Heart right ventricle (tissue), 16 donors: Measurements from ENCODE around the gene THEM5. TPM values are rescaled to one million over a fixed set of nuclear protein-coding genes. Genes with fewer than 3 reads are reported as not detected.

Experiments used
- ATAC-seq, 8 donors: fragments of 200-7000 bp; cut with Tn5 transposase; one replicate each; pipeline ENCODE4 v1.9.1; 2020; ENCODE audit warnings: mild to moderate bottlenecking in 8 of 8, moderate library complexity in 8 of 8, moderate number of reproducible peaks in 1 of 8
- DNase-seq, 2 donors: peaks; one replicate each; pipeline ENCODE4 v3.0.0-alpha.2; 2020
- H3K27ac ChIP-seq, 10 donors: fragments of 200-600 bp; sonication (generic) in 2 of 10; one replicate each; pipeline versions ENCODE4 v1.5.0 to v1.8.0; 2020 to 2022; ENCODE audit warnings: mild to moderate bottlenecking in 3 of 10
- H3K27me3 ChIP-seq, 7 donors: fragments of 200-600 bp; one replicate each; pipeline ENCODE4 v1.8.0; 2021 to 2022; ENCODE audit warnings: mild to moderate bottlenecking in 2 of 7
- H3K36me3 ChIP-seq, 9 donors: fragments of 200-600 bp; sonication (generic) in 1 of 9; one replicate each; pipeline versions ENCODE4 v1.5.0 to v1.8.0; 2020 to 2022; ENCODE audit warnings: mild to moderate bottlenecking in 2 of 9
- H3K4me1 ChIP-seq, 9 donors: fragments of 200-600 bp; sonication (generic) in 1 of 9; one replicate each; pipeline versions ENCODE4 v1.5.0 to v1.8.0; 2020 to 2022; ENCODE audit warnings: mild to moderate bottlenecking in 4 of 9
- H3K4me3 ChIP-seq, 10 donors: fragments of 200-600 bp; sonication (generic) in 2 of 10; one replicate each; pipeline versions ENCODE4 v1.5.0 to v1.8.0; 2020 to 2022; ENCODE audit warnings: mild to moderate bottlenecking in 7 of 10, moderate library complexity in 2 of 10
- H3K9me3 ChIP-seq, 11 donors: fragments of 200-600 bp in 10 of 11; sonication (generic) in 2 of 11; one replicate each; pipeline versions ENCODE4 v1.5.0 to v1.8.0; 2013 to 2022; ENCODE audit warnings: mild to moderate bottlenecking in 2 of 11, control low read depth in 1 of 11, moderate library complexity in 1 of 11
- WGBS, 2 donors: extraction: QIAGEN DNeasy Blood & Tissue Kit; methylation state at CpG; one replicate each; pipeline ENCODE4 v1.1.7; 2013; ENCODE audit warnings: inconsistent platforms in 1 of 2; 5-methylcytosine and 5-hydroxymethylcytosine counted together
- intact Hi-C, 10 donors: fragments of 100-400 bp; cut with DNase I; formaldehyde crosslinking; loops; one replicate each; pipeline versions ENCODE4 v1.11.1 to v1.14.2; 2022
- polyA plus RNA-seq, 2 donors: library from polyadenylated mRNA; stranded (reverse); fragments of 200-250 nt; gene quantifications; one replicate each; pipeline ENCODE4 v1.2.3, GENCODE V29; 2013
- total RNA-seq, 10 donors: library from RNA; stranded (reverse); fragmentation: NEBNext Ultra II Directional in 3 of 10; extraction: Animal tissue kit (Norgen Biotek cat#: 25700) in 3 of 10; gene quantifications; one replicate each; pipeline versions ENCODE4 v1.2.1 to v1.2.4, GENCODE V29; 2021 to 2023
- TF ChIP-seq, protein P1 (sequence below), 9 donors: fragments of 200-600 bp; sonication (generic) in 2 of 9; IDR thresholded peaks; one replicate each; pipeline versions ENCODE4 v1.5.0 to v1.8.0; 2021 to 2022; ENCODE audit warnings: antibody characterized with exemption in 9 of 9, mild to moderate bottlenecking in 5 of 9, moderate library complexity in 1 of 9
- donor health status: Arrhythmogenic right ventricular cardiomyopathy.
- donor health status: ischemic (EF 13 %, LVEDD 7.1; RV severe dilation, severe dysfunction).
- donor health status: healthy with polysubstance abuse.
- donor health status: DM: no; HTN: yes; CAD: no.
- donor health status: DM: no; HTN: no; CAD: no.
- donor health status: ischemic (EF 25% LVEDD 6.9; RV normal size, moderate dysfunction).
- donor health status: ischemic (EF 25% LVEDD 5.7; RV mildly dilated, moderate dysfunction).
- donor health status: healthy.
- donor health status: DM: yes; HTN: yes; CAD: no.
- donor health status: Ischemic cardiomyopathy.
- donor health status: ischemic (EF 35%, LVEDD 5.7; RV mildly dilated, moderate dysfunction).
- donor health status: nonischemic (EF 11% LVEDD 7.7; RV severe dilation, severe dysfunction).
- donor health status: DM: yes; HTN: yes; CAD: no.
- donor health status: PGD.
- donor health status: ischemic (EF 29% LVEDD 5.4; RV normal size, mild dysfunction).
- donor health status: nonischemic (EF 23%, LVEDD 6.1; RV moderate dilation, normal function).

Gene THEM5
- total and polyA plus RNA-seq, 12 donors = 0.25 TPM; not detected in 11

DNA sequence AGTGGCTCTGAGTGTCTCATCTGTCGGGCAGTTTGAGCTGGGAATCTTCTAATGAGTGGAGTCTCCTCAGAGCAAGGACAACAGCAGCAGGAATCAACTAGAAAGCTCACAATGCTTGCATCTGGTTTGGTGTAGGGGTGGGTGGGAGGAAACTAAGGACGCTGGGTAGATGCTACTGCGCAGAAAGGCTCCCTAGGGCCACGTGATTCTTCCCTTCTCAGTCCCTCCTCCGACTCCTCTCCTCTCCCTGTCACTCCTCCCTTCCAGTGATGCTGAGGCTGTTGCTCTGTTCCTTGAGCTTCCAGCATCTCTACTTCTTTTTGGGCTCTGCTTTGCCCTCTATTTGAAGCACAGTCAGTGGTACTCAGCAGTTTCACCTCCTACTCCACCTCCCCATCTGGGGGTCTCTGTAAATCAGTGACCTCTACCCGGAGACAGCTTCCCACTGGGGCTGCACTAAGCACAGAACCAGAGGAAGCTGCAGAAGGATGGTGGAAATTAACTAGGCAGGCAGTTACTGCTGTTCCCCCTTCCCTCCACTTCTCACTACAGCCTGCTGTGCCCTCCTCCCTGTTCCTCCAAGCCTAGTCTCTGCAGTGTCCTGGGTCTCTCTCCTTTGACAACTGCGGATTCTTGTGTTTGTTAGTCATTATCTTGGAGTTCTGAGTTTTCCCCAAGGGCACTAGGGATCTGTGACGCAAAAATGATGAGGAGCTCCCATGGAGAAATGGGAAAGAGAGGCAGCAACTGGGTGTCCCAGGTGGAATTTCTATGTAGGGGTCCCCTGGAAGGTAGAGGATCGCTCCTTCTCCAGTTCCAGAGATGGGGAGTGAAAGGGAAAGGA is 54.1 kb downstream of the THEM5 start:
- peaks cover 0 to 6% (median 0%) of the 10 kb centered on the region in 9 donors for H3K36me3 ChIP-seq
- ATAC-seq (no peak), DNase-seq (no peak)
- H3K27ac ChIP-seq = no peak overlapping the region
- H3K4me3 ChIP-seq = no peak overlapping the region
- 48 to 50% methylated on average over 9 of the region's 9 CpGs for WGBS, 2 donors
- intact Hi-C loops = loop anchor here in 1 of 10 donors (10.0 kb wide), 1 partner anchor 45 kb away; no protein-coding TSS in a partner anchor
- no peaks in the 10 kb centered on the region for H3K4me1 ChIP-seq
- TF ChIP-seq, protein P1, sequence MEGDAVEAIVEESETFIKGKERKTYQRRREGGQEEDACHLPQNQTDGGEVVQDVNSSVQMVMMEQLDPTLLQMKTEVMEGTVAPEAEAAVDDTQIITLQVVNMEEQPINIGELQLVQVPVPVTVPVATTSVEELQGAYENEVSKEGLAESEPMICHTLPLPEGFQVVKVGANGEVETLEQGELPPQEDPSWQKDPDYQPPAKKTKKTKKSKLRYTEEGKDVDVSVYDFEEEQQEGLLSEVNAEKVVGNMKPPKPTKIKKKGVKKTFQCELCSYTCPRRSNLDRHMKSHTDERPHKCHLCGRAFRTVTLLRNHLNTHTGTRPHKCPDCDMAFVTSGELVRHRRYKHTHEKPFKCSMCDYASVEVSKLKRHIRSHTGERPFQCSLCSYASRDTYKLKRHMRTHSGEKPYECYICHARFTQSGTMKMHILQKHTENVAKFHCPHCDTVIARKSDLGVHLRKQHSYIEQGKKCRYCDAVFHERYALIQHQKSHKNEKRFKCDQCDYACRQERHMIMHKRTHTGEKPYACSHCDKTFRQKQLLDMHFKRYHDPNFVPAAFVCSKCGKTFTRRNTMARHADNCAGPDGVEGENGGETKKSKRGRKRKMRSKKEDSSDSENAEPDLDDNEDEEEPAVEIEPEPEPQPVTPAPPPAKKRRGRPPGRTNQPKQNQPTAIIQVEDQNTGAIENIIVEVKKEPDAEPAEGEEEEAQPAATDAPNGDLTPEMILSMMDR (IDR thresholded peaks at IDR 0.05) = no peak
- peaks cover 0 to 31% (median 7%) of the 10 kb centered on the region in 7 donors for H3K27me3 ChIP-seq
- no peaks in the 10 kb centered on the region for H3K9me3 ChIP-seq

DNA sequence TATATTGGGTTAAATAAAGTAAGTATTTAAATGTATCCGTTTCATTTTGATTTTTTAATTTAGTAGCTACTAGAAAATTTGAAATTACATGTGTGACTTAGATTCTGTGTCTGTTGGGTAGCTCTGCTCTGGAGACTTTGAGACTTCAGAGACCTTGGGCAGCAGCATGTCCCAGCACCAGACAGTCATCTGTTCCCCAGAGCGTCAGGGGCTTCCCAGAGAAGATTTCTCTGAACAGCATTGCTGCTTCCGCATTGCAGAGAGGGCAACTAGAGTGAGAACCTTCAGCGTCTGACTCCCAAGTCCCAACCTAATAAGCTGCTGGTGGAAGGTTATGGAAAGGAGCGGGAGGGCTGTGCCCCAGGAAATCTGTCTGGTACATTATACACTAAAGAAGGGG is 54.9 kb downstream of the THEM5 start:
- TF ChIP-seq, protein P1 (IDR thresholded peaks at IDR 0.05) = no peak

More for the DNA sequence above, 54.9 kb downstream of the THEM5 start:
- H3K4me3 ChIP-seq = no peak overlapping the region
- H3K4me1 ChIP-seq = no peaks in the 10 kb centered on the region
- peaks cover 0 to 31% (median 4%) of the 10 kb centered on the region in 7 donors for H3K27me3 ChIP-seq
- 89% methylated on average over 5 of the region's 5 CpGs for WGBS, 2 donors
- intact Hi-C loops = no loop called here
- ATAC-seq (no peak), DNase-seq (no peak)
- H3K27ac ChIP-seq = no peak overlapping the region
- H3K36me3 ChIP-seq = peaks cover 0 to 10% (median 0%) of the 10 kb centered on the region in 9 donors
- no peaks in the 10 kb centered on the region for H3K9me3 ChIP-seq

Other genes with a start within 250 kb of the THEM5 start
- gene SNX27, start 241.7 kb downstream of the THEM5 start, total RNA-seq = 10 to 100 TPM; 26.9 to 37.8 (median 33.4) TPM
- 1 to 10 TPM; 6.5 to 7.1 TPM for gene SNX27, start 241.7 kb downstream of the THEM5 start, polyA plus RNA-seq
- not detected for gene CELF3, start 136.9 kb downstream of the THEM5 start, total RNA-seq
- gene CELF3, start 136.9 kb downstream of the THEM5 start, polyA plus RNA-seq = under 1 TPM in 1 of 2 donors, not detected in 1; 0.04 TPM
- gene RIIAD1, start 132.2 kb downstream of the THEM5 start, total RNA-seq = 10 to 100 TPM in 2 of 10 donors, 1 to 10 TPM in 8; 3.4 to 11.4 (median 7.1) TPM
- 1 to 10 TPM in 1 of 2 donors, not detected in 1; 5.5 TPM for gene RIIAD1, start 132.2 kb downstream of the THEM5 start, polyA plus RNA-seq
- gene MRPL9, start 90.2 kb downstream of the THEM5 start, total RNA-seq = 10 to 100 TPM; 39.9 to 53.4 (median 46.4) TPM
- 10 to 100 TPM; 55.2 to 57.7 TPM for gene MRPL9, start 90.2 kb downstream of the THEM5 start, polyA plus RNA-seq
- 1 to 10 TPM; 3.4 to 7.6 (median 5.1) TPM for gene TDRKH, start 63.2 kb downstream of the THEM5 start, total RNA-seq
- 1 to 10 TPM; 3.6 to 4.9 TPM for gene TDRKH, start 63.2 kb downstream of the THEM5 start, polyA plus RNA-seq
- 1 to 10 TPM in 3 of 10 donors, under 1 TPM in 7; 0.17 to 2.7 (median 0.71) TPM for gene LINGO4, start 48.3 kb downstream of the THEM5 start, total RNA-seq
- gene LINGO4, start 48.3 kb downstream of the THEM5 start, polyA plus RNA-seq = under 1 TPM; 0.10 to 0.51 TPM
- 10 to 100 TPM in 8 of 10 donors, 1 to 10 TPM in 2; 5.9 to 21.0 (median 15.3) TPM for gene RORC, start 21.9 kb downstream of the THEM5 start, total RNA-seq
- 10 to 100 TPM in 1 of 2 donors, 1 to 10 TPM in 1; 4.0 to 12.2 TPM for gene RORC, start 21.9 kb downstream of the THEM5 start, polyA plus RNA-seq
- not detected for gene C2CD4D, start 13.9 kb downstream of the THEM5 start, total RNA-seq
- under 1 TPM in 1 of 2 donors, not detected in 1; 0.04 TPM for gene C2CD4D, start 13.9 kb downstream of the THEM5 start, polyA plus RNA-seq
- 10 to 100 TPM; 14.5 to 18.6 (median 16.2) TPM for gene THEM4, start 55.8 kb upstream of the THEM5 start, total RNA-seq
- gene THEM4, start 55.8 kb upstream of the THEM5 start, polyA plus RNA-seq = 10 to 100 TPM; 13.9 to 32.5 TPM
- gene S100A10, start 140.1 kb upstream of the THEM5 start, total RNA-seq = 100 to 1,000 TPM in 9 of 10 donors, 10 to 100 TPM in 1; 71.3 to 519 (median 235) TPM
- 100 to 1,000 TPM; 319 to 412 TPM for gene S100A10, start 140.1 kb upstream of the THEM5 start, polyA plus RNA-seq
- gene S100A11, start 183.3 kb upstream of the THEM5 start, total RNA-seq = 100 to 1,000 TPM in 2 of 10 donors, 10 to 100 TPM in 8; 41.4 to 215 (median 51.6) TPM
- 100 to 1,000 TPM; 477 to 593 TPM for gene S100A11, start 183.3 kb upstream of the THEM5 start, polyA plus RNA-seq
- gene TCHHL1, start 235.4 kb upstream of the THEM5 start, total RNA-seq = not detected
- not detected for gene TCHHL1, start 235.4 kb upstream of the THEM5 start, polyA plus RNA-seq